Fibroblast of villous mesenchyme (primary cell): ENCODE results near the gene TTYH2. TPM values are rescaled to one million over a fixed set of nuclear protein-coding genes. Genes with fewer than 3 reads are reported as not detected.

Source experiments
- DNase-seq: peaks from one replicate; pipeline ENCODE4 v3.0.0-alpha.2; 2010; ENCODE audit warnings: low read depth
- H3K4me3 ChIP-seq: 2 replicates; pipeline ENCODE4 v1.5.1; 2011; ENCODE audit warnings: low read depth, mild to moderate bottlenecking, low read length
- CTCF ChIP-seq: IDR thresholded peaks from 2 replicates; pipeline ENCODE4 v1.5.1; 2012; ENCODE audit warnings: low read depth, mild to moderate bottlenecking, low read length; ENCODE audit not compliant: insufficient read depth
- total RNA-seq: library from RNA; depleted of rRNA; stranded (reverse); fragments of >200 nt; gene quantifications from 2 replicates; pipeline ENCODE4 v1.2.3, GENCODE V29; 2012

The TTYH2 gene
- total RNA-seq, 1 donor: 1.3 TPM

GRCh38 chr17:74298778-74299177 is 85.4 kb downstream of the TTYH2 start:
- no peak for TF ChIP-seq CTCF
- DNase-seq: no peak

GRCh38 chr17:74299226-74300009 is 86.0 kb downstream of the TTYH2 start:
- H3K4me3 ChIP-seq: no peak overlapping the region
- DNase-seq: no peak
- TF ChIP-seq CTCF: no peak

More at GRCh38 chr17:74298778-74299177, 85.4 kb downstream of the TTYH2 start:
- H3K4me3 ChIP-seq: no peak overlapping the region

GRCh38 chr17:74303305-74303704 is 89.9 kb downstream of the TTYH2 start:
- DNase-seq: no peak
- H3K4me3 ChIP-seq: no peak overlapping the region
- no peak for TF ChIP-seq CTCF

- no peak for TF ChIP-seq CTCF
- H3K4me3 ChIP-seq: no peak overlapping the region
- DNase-seq: no peak
Measured at GRCh38 chr17:74304184-74304583, 90.8 kb downstream of the TTYH2 start.

- H3K4me3 ChIP-seq: no peak overlapping the region
- DNase-seq: no peak
- TF ChIP-seq CTCF: no peak
Measured at GRCh38 chr17:74305865-74306654, 92.7 kb downstream of the TTYH2 start.

- DNase-seq: no peak
- no peak for TF ChIP-seq CTCF
- H3K4me3 ChIP-seq: no peak overlapping the region
Measured at GRCh38 chr17:74307984-74308773, 94.8 kb downstream of the TTYH2 start.
